CD4-positive, alpha-beta T cell (primary cell): Measurements from ENCODE around the gene DYRK1A. TPM values are rescaled to one million over a fixed set of nuclear protein-coding genes. Genes with fewer than 3 reads are reported as not detected.

Source experiments
- ATAC-seq: fragments of 200-7000 bp; cut with Tn5 transposase; one replicate; pipeline ENCODE4 v1.10.0; 2022; ENCODE audit warnings: mild to moderate bottlenecking; ENCODE audit not compliant: poor library complexity
- CTCF ChIA-PET: fragments of 350-600 bp; sonication (Branson Sonifier 250); formaldehyde crosslinking; loops from one replicate; lab custom pipeline; 2021; ENCODE audit warnings: antibody characterized with exemption, inconsistent platforms; lab: Charles Lee
- POLR2A ChIA-PET: fragments of 350-600 bp; sonication (Branson Sonifier 250); formaldehyde crosslinking; loops from one replicate; lab custom pipeline; 2021; ENCODE audit warnings: antibody characterized with exemption, inconsistent platforms; lab: Charles Lee
- DNase-seq, 14 experiments: peaks; one replicate each; pipeline ENCODE4 v3.0.0-alpha.2; 2013 to 2020; ENCODE audit warnings: mixed read lengths in 2 of 14
- H3K27ac ChIP-seq, 2 donors: one replicate each; pipeline versions ENCODE4 v1.5.1 to v1.7.0; 2013; ENCODE audit warnings: low read length in 2 of 2, low read depth in 1 of 2, mild to moderate bottlenecking in 1 of 2
- H3K27me3 ChIP-seq, 2 experiments: 1 replicate in 1 of 2; 2 replicates in 1 of 2; pipeline versions ENCODE4 v1.6.1 to v1.7.0; 2013; ENCODE audit warnings: low read length in 2 of 2, control low read depth in 1 of 2, mild to moderate bottlenecking in 1 of 2, moderate library complexity in 1 of 2; ENCODE audit not compliant: insufficient read depth in 2 of 2, control insufficient read depth in 1 of 2
- H3K36me3 ChIP-seq: one replicate; pipeline ENCODE4 v1.6.1; 2013; ENCODE audit warnings: low read length, control low read depth; ENCODE audit not compliant: insufficient read depth
- H3K4me1 ChIP-seq: one replicate; pipeline ENCODE4 v1.6.1; 2013; ENCODE audit warnings: low read length, control low read depth; ENCODE audit not compliant: insufficient read depth
- H3K4me3 ChIP-seq: one replicate; pipeline ENCODE4 v1.5.1; 2013; ENCODE audit warnings: mild to moderate bottlenecking, low read length, moderate library complexity
- H3K9me3 ChIP-seq, 2 experiments: 1 replicate in 1 of 2; 2 replicates in 1 of 2; pipeline versions ENCODE4 v1.6.1 to v1.7.0; 2013; ENCODE audit warnings: low read length in 2 of 2, mild to moderate bottlenecking in 2 of 2, control low read depth in 1 of 2, moderate library complexity in 1 of 2; ENCODE audit not compliant: control insufficient read depth in 1 of 2, insufficient read depth in 1 of 2
- H3K27ac Mint-ChIP-seq: one replicate; pipeline ENCODE4 v1.8.0; 2020; ENCODE audit warnings: mixed read lengths
- H3K27me3 Mint-ChIP-seq: one replicate; pipeline ENCODE4 v1.8.0; 2021; ENCODE audit warnings: mixed read lengths
- H3K36me3 Mint-ChIP-seq: one replicate; pipeline ENCODE4 v1.8.0; 2021; ENCODE audit warnings: low read depth, mixed read lengths
- H3K4me1 Mint-ChIP-seq: one replicate; pipeline ENCODE4 v1.8.0; 2021; ENCODE audit warnings: low read depth, mixed read lengths
- H3K4me3 Mint-ChIP-seq: one replicate; pipeline ENCODE4 v1.8.0; 2020; ENCODE audit warnings: mild to moderate bottlenecking, mixed read lengths
- H3K9me3 Mint-ChIP-seq: one replicate; pipeline ENCODE4 v1.8.0; 2020; ENCODE audit warnings: mixed read lengths
- intact Hi-C, 2 experiments: fragments of 100-400 bp; cut with DNase I in 1 of 2; cut with micrococcal nuclease in 1 of 2; formaldehyde crosslinking; loops; one replicate each; pipeline versions ENCODE4 v1.15.1 to v1.9.0; 2023 to 2025; cut with DNase I, micrococcal nuclease
- total RNA-seq, 174 experiments: library from RNA in 2 of 174; stranded (reverse) in 2 of 174; gene quantifications; one replicate each; pipeline ENCODE4 v1.2.3 and lab custom pipeline; 2021 to 2026
- TF ChIP-seq, protein P1 (sequence below): fragments of 200-600 bp; IDR thresholded peaks from one replicate; pipeline ENCODE4 v1.8.0; 2022; ENCODE audit warnings: antibody characterized with exemption, mild to moderate bottlenecking

DYRK1A gene
- total RNA-seq, 2 experiments from 2014 or later: 135 to 145 TPM

- no peaks in the 10 kb centered on the region for H3K4me1 Mint-ChIP-seq
- POLR2A ChIA-PET: no interaction called here
- no peaks in the 10 kb centered on the region for H3K27me3 ChIP-seq
- no peak overlapping the region for H3K27ac Mint-ChIP-seq
- H3K9me3 ChIP-seq: no peaks in the 10 kb centered on the region
- no peaks in the 10 kb centered on the region for H3K36me3 Mint-ChIP-seq
- H3K9me3 Mint-ChIP-seq: no peaks in the 10 kb centered on the region
- CTCF ChIA-PET: no interaction called here
- H3K27me3 Mint-ChIP-seq: no peaks in the 10 kb centered on the region
- DNase-seq (no peak), ATAC-seq (no peak)
- intact Hi-C loops: no loop called here
- no peaks in the 10 kb centered on the region for H3K36me3 ChIP-seq
- no peak overlapping the region for H3K4me3 Mint-ChIP-seq
- TF ChIP-seq, protein P1, sequence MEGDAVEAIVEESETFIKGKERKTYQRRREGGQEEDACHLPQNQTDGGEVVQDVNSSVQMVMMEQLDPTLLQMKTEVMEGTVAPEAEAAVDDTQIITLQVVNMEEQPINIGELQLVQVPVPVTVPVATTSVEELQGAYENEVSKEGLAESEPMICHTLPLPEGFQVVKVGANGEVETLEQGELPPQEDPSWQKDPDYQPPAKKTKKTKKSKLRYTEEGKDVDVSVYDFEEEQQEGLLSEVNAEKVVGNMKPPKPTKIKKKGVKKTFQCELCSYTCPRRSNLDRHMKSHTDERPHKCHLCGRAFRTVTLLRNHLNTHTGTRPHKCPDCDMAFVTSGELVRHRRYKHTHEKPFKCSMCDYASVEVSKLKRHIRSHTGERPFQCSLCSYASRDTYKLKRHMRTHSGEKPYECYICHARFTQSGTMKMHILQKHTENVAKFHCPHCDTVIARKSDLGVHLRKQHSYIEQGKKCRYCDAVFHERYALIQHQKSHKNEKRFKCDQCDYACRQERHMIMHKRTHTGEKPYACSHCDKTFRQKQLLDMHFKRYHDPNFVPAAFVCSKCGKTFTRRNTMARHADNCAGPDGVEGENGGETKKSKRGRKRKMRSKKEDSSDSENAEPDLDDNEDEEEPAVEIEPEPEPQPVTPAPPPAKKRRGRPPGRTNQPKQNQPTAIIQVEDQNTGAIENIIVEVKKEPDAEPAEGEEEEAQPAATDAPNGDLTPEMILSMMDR: no peak
- H3K4me1 ChIP-seq: no peaks in the 10 kb centered on the region
- no peak overlapping the region for H3K4me3 ChIP-seq
- H3K27ac ChIP-seq: no peak overlapping the region
Measured at GRCh38 chr21:37337179-37337578, 29.4 kb upstream of the DYRK1A start.

GRCh38 chr21:37337831-37338230, 28.7 kb upstream of the DYRK1A start:
- ChIA-PET CTCF (no interaction called here), POLR2A (interaction anchor here (1.2 kb wide), 1 partner anchor 9 kb away, joined by 3 read pairs; no protein-coding TSS in a partner anchor)
- ATAC-seq: no peak
- intact Hi-C loops: no loop called here
- TF ChIP-seq, protein P1: no peak
- Histone ChIP-seq H3K27me3 (no peaks in the 10 kb centered on the region), H3K36me3 (no peaks in the 10 kb centered on the region), H3K27ac (no peak overlapping the region), H3K9me3 (no peaks in the 10 kb centered on the region), H3K4me3 (no peak overlapping the region), H3K4me1 (no peaks in the 10 kb centered on the region)
- DNase-seq: no peak
- no peak overlapping the region for H3K4me3 Mint-ChIP-seq
- no peaks in the 10 kb centered on the region for H3K9me3 Mint-ChIP-seq
- H3K36me3 Mint-ChIP-seq: no peaks in the 10 kb centered on the region
- no peak overlapping the region for H3K27ac Mint-ChIP-seq
- no peaks in the 10 kb centered on the region for H3K4me1 Mint-ChIP-seq
- H3K27me3 Mint-ChIP-seq: no peaks in the 10 kb centered on the region

- H3K27ac Mint-ChIP-seq: no peak overlapping the region
- Histone ChIP-seq H3K4me1 (no peaks in the 10 kb centered on the region), H3K27ac (no peak overlapping the region), H3K27me3 (no peaks in the 10 kb centered on the region), H3K4me3 (no peak overlapping the region), H3K9me3 (no peaks in the 10 kb centered on the region), H3K36me3 (no peaks in the 10 kb centered on the region)
- CTCF ChIA-PET: no interaction called here
- TF ChIP-seq, protein P1: no peak
- no peaks in the 10 kb centered on the region for H3K4me1 Mint-ChIP-seq
- H3K4me3 Mint-ChIP-seq: no peak overlapping the region
- H3K36me3 Mint-ChIP-seq: no peaks in the 10 kb centered on the region
- ATAC-seq (no peak), DNase-seq (no peak)
- POLR2A ChIA-PET: interaction anchor here (1.2 kb wide), 1 partner anchor 10 kb away, joined by 3 read pairs; no protein-coding TSS in a partner anchor
- H3K9me3 Mint-ChIP-seq: no peaks in the 10 kb centered on the region
- no peaks in the 10 kb centered on the region for H3K27me3 Mint-ChIP-seq
- intact Hi-C loops: no loop called here
Measured at GRCh38 chr21:37338671-37339551, 27.7 kb upstream of the DYRK1A start.
